GM18511 (cell line): ENCODE results near the gene VSTM2L.
"Not testable (repeated sequence)": the region's sequence is repeated elsewhere in the genome, so short reads cannot be mapped to it uniquely, and the experiment has no call there.

Experiments
- ATAC-seq: cut with Tn5 transposase; IDR thresholded peaks from one replicate; pipeline ENCODE4 v1.9.1; 2021; ENCODE audit warnings: mild to moderate bottlenecking, moderate library complexity; ENCODE audit not compliant: unreplicated experiment

VSTM2L gene

GRCh38 chr20:37958856-37959520 lies 56.1 kb downstream of the VSTM2L start:
- no peak for ATAC-seq

GRCh38 chr20:37961066-37961465 lies 58.1 kb downstream of the VSTM2L start:
- no peak for ATAC-seq

- not testable (repeated sequence) for ATAC-seq
Measured at GRCh38 chr20:37963483-37963882, 60.6 kb downstream of the VSTM2L start.

GRCh38 chr20:37968841-37969401 lies 66.0 kb downstream of the VSTM2L start:
- no peak for ATAC-seq

GRCh38 chr20:37969949-37970855 lies 67.3 kb downstream of the VSTM2L start:
- ATAC-seq = no peak

- ATAC-seq = no peak
Measured at GRCh38 chr20:37970856-37971245, 67.9 kb downstream of the VSTM2L start.

GRCh38 chr20:37971561-37972127 lies 68.7 kb downstream of the VSTM2L start:
- ATAC-seq = no peak

- no peak for ATAC-seq
Measured at GRCh38 chr20:37972256-37973058, 69.5 kb downstream of the VSTM2L start.

- no peak for ATAC-seq
Measured at GRCh38 chr20:37973059-37973910, 70.4 kb downstream of the VSTM2L start.

- no peak for ATAC-seq
Measured at GRCh38 chr20:37976887-37977286, 74.0 kb downstream of the VSTM2L start.

- no peak for ATAC-seq
Measured at GRCh38 chr20:37977338-37977737, 74.4 kb downstream of the VSTM2L start.

- no peak for ATAC-seq
Measured at GRCh38 chr20:37977786-37978185, 74.9 kb downstream of the VSTM2L start.

GRCh38 chr20:37979021-37979985 lies 76.4 kb downstream of the VSTM2L start:
- ATAC-seq = no peak

- no peak for ATAC-seq
Measured at GRCh38 chr20:37980383-37980782, 77.5 kb downstream of the VSTM2L start.

- no peak for ATAC-seq
Measured at GRCh38 chr20:37980876-37981275, 77.9 kb downstream of the VSTM2L start.

GRCh38 chr20:37981568-37981967 lies 78.6 kb downstream of the VSTM2L start:
- ATAC-seq = no peak

- no peak for ATAC-seq
Measured at GRCh38 chr20:37983286-37983685, 80.4 kb downstream of the VSTM2L start.

GRCh38 chr20:37984018-37984785 lies 81.3 kb downstream of the VSTM2L start:
- ATAC-seq = no peak
